H1 (cell line): Measurements from ENCODE around the gene NUDT3. TPM values are rescaled to one million over a fixed set of nuclear protein-coding genes. Genes with fewer than 3 reads are reported as not detected.

Experiments
- CEBPB ChIP-seq: IDR thresholded peaks from 2 replicates; pipeline ENCODE4 v1.6.1; 2012; ENCODE audit warnings: low read depth, low read length
- CTBP2 ChIP-seq: IDR thresholded peaks from 2 replicates; pipeline ENCODE4 v1.7.0; 2011; ENCODE audit warnings: borderline replicate concordance, mild to moderate bottlenecking, moderate library complexity, mixed read lengths, low read length; ENCODE audit not compliant: insufficient read depth, insufficient read length
- NRF1 ChIP-seq: IDR thresholded peaks from 2 replicates; pipeline ENCODE4 v1.6.1; 2011; ENCODE audit warnings: mild to moderate bottlenecking, low read depth, low read length, improper control_type of control experiment
- POU5F1 ChIP-seq: IDR thresholded peaks from 2 replicates; pipeline ENCODE4 v1.6.1; 2011; ENCODE audit warnings: low read depth, mild to moderate bottlenecking, low read length, moderate library complexity
- RFX5 ChIP-seq: IDR thresholded peaks from 2 replicates; pipeline ENCODE4 v1.6.1; 2011; ENCODE audit warnings: low read depth, low read length, improper control_type of control experiment, borderline replicate concordance
- SIX5 ChIP-seq: IDR thresholded peaks from 2 replicates; pipeline ENCODE4 v1.6.1; 2011; ENCODE audit warnings: mild to moderate bottlenecking, low read depth, low read length
- TAF1 ChIP-seq: IDR thresholded peaks from 2 replicates; pipeline ENCODE4 v1.6.1; 2011; ENCODE audit warnings: mild to moderate bottlenecking, low read depth, low read length
- YY1 ChIP-seq: IDR thresholded peaks from 2 replicates; pipeline ENCODE4 v1.6.1; 2011; ENCODE audit warnings: low read depth, mild to moderate bottlenecking, low read length
- polyA plus RNA-seq, 7 experiments: library from polyadenylated mRNA; depleted of rRNA in 3 of 7; stranded (reverse) in 5 of 7; unstranded in 2 of 7; fragments of >200 nt in 5 of 7; fragments of 200-250 nt in 2 of 7; gene quantifications; 1 replicate in 5 of 7; 2 replicates in 1 of 7; 4 replicates in 1 of 7; pipeline versions ENCODE4 v1.2.1 to v1.2.3, GENCODE V29; 2011 to 2013; ENCODE audit warnings: missing spikeins in 2 of 7, mixed read lengths in 2 of 7
- total RNA-seq: library from RNA; stranded (reverse); fragmentation: NEBNext Ultra II Directional; extraction: Animal tissue kit (Norgen Biotek cat#: 25700); gene quantifications from 2 replicates; pipeline ENCODE4 v1.2.1, GENCODE V29; 2021
- TF ChIP-seq, protein P1 (sequence below): fragments of 300-600 bp; sonication (generic); IDR thresholded peaks from 2 replicates; pipeline ENCODE4 v1.7.1; 2012; ENCODE audit warnings: low read length, moderate library complexity, mild to moderate bottlenecking, inconsistent platforms; ENCODE audit not compliant: insufficient replicate concordance
- TF ChIP-seq, protein P2 (sequence below), 3 experiments: IDR thresholded peaks; 1 replicate in 2 of 3; 2 replicates in 1 of 3; pipeline versions ENCODE4 v1.5.1 to v1.6.1; 2011; ENCODE audit warnings: low read length in 3 of 3, mild to moderate bottlenecking in 3 of 3, inconsistent platforms in 2 of 3, low read depth in 1 of 3, moderate library complexity in 1 of 3; ENCODE audit not compliant: insufficient read depth in 1 of 3; ENCODE audit errors: control extremely low read depth in 1 of 3

The NUDT3 gene
- total and polyA plus RNA-seq, 2 of the 8 experiments (the other 6 are each of a cell fraction or from before 2014, with no cell fraction given): 14.1 to 36.9 TPM

DNA sequence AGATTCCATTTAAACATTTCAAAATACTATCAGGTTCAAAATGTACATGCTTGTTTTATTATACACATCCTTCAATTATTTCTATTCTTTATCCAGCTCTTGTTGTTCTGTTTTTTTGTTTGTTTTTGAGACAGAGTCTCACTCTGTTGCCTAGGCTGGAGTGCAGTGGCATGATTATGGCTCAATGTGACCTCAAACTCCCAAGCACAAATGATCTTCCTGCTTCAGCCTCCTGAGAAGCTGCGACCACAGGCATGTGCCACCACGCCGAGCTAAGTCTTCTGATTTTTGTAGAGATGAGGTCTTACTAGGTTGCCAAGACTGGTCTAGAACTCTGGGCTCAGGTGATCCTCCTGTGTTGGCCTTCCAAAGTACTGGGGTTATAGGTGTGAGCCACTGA, 99.5 kb downstream of the NUDT3 start (continued):
- TF ChIP-seq, protein P1, sequence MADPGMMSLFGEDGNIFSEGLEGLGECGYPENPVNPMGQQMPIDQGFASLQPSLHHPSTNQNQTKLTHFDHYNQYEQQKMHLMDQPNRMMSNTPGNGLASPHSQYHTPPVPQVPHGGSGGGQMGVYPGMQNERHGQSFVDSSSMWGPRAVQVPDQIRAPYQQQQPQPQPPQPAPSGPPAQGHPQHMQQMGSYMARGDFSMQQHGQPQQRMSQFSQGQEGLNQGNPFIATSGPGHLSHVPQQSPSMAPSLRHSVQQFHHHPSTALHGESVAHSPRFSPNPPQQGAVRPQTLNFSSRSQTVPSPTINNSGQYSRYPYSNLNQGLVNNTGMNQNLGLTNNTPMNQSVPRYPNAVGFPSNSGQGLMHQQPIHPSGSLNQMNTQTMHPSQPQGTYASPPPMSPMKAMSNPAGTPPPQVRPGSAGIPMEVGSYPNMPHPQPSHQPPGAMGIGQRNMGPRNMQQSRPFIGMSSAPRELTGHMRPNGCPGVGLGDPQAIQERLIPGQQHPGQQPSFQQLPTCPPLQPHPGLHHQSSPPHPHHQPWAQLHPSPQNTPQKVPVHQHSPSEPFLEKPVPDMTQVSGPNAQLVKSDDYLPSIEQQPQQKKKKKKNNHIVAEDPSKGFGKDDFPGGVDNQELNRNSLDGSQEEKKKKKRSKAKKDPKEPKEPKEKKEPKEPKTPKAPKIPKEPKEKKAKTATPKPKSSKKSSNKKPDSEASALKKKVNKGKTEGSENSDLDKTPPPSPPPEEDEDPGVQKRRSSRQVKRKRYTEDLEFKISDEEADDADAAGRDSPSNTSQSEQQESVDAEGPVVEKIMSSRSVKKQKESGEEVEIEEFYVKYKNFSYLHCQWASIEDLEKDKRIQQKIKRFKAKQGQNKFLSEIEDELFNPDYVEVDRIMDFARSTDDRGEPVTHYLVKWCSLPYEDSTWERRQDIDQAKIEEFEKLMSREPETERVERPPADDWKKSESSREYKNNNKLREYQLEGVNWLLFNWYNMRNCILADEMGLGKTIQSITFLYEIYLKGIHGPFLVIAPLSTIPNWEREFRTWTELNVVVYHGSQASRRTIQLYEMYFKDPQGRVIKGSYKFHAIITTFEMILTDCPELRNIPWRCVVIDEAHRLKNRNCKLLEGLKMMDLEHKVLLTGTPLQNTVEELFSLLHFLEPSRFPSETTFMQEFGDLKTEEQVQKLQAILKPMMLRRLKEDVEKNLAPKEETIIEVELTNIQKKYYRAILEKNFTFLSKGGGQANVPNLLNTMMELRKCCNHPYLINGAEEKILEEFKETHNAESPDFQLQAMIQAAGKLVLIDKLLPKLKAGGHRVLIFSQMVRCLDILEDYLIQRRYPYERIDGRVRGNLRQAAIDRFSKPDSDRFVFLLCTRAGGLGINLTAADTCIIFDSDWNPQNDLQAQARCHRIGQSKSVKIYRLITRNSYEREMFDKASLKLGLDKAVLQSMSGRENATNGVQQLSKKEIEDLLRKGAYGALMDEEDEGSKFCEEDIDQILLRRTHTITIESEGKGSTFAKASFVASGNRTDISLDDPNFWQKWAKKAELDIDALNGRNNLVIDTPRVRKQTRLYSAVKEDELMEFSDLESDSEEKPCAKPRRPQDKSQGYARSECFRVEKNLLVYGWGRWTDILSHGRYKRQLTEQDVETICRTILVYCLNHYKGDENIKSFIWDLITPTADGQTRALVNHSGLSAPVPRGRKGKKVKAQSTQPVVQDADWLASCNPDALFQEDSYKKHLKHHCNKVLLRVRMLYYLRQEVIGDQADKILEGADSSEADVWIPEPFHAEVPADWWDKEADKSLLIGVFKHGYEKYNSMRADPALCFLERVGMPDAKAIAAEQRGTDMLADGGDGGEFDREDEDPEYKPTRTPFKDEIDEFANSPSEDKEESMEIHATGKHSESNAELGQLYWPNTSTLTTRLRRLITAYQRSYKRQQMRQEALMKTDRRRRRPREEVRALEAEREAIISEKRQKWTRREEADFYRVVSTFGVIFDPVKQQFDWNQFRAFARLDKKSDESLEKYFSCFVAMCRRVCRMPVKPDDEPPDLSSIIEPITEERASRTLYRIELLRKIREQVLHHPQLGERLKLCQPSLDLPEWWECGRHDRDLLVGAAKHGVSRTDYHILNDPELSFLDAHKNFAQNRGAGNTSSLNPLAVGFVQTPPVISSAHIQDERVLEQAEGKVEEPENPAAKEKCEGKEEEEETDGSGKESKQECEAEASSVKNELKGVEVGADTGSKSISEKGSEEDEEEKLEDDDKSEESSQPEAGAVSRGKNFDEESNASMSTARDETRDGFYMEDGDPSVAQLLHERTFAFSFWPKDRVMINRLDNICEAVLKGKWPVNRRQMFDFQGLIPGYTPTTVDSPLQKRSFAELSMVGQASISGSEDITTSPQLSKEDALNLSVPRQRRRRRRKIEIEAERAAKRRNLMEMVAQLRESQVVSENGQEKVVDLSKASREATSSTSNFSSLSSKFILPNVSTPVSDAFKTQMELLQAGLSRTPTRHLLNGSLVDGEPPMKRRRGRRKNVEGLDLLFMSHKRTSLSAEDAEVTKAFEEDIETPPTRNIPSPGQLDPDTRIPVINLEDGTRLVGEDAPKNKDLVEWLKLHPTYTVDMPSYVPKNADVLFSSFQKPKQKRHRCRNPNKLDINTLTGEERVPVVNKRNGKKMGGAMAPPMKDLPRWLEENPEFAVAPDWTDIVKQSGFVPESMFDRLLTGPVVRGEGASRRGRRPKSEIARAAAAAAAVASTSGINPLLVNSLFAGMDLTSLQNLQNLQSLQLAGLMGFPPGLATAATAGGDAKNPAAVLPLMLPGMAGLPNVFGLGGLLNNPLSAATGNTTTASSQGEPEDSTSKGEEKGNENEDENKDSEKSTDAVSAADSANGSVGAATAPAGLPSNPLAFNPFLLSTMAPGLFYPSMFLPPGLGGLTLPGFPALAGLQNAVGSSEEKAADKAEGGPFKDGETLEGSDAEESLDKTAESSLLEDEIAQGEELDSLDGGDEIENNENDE: no peak
- no peak for TF ChIP-seq SIX5
- no peak for TF ChIP-seq RFX5
- no peak for TF ChIP-seq TAF1
- no peak for TF ChIP-seq CEBPB
- TF ChIP-seq YY1: no peak
- no peak for TF ChIP-seq CTBP2
- TF ChIP-seq POU5F1: no peak
- TF ChIP-seq, protein P2, sequence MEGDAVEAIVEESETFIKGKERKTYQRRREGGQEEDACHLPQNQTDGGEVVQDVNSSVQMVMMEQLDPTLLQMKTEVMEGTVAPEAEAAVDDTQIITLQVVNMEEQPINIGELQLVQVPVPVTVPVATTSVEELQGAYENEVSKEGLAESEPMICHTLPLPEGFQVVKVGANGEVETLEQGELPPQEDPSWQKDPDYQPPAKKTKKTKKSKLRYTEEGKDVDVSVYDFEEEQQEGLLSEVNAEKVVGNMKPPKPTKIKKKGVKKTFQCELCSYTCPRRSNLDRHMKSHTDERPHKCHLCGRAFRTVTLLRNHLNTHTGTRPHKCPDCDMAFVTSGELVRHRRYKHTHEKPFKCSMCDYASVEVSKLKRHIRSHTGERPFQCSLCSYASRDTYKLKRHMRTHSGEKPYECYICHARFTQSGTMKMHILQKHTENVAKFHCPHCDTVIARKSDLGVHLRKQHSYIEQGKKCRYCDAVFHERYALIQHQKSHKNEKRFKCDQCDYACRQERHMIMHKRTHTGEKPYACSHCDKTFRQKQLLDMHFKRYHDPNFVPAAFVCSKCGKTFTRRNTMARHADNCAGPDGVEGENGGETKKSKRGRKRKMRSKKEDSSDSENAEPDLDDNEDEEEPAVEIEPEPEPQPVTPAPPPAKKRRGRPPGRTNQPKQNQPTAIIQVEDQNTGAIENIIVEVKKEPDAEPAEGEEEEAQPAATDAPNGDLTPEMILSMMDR (IDR thresholded peaks at IDR 0.05; ENCODE audit: control extremely low read depth in 1 of 3, insufficient read depth in 1 of 3, low read depth in 1 of 3, low read length in 3 of 3): no peak
- TF ChIP-seq NRF1: no peak
